IPS-15b (cell line): ENCODE measurements around the gene PTAFR.

ENCODE experiments used
- H3K27me3 ChIP-seq: one replicate; pipeline ENCODE4 v1.6.1; 2013; ENCODE audit warnings: low read length; ENCODE audit not compliant: control insufficient read depth, insufficient read depth
- H3K36me3 ChIP-seq: one replicate; pipeline ENCODE4 v1.6.1; 2013; ENCODE audit warnings: low read length; ENCODE audit not compliant: control insufficient read depth, insufficient read depth
- H3K4me1 ChIP-seq: one replicate; pipeline ENCODE4 v1.6.1; 2013; ENCODE audit warnings: mild to moderate bottlenecking, low read length; ENCODE audit not compliant: control insufficient read depth, insufficient read depth
- H3K4me3 ChIP-seq: one replicate; pipeline ENCODE4 v1.5.1; 2013; ENCODE audit warnings: low read depth, low read length
- H3K9ac ChIP-seq: one replicate; pipeline ENCODE4 v1.6.1; 2013; ENCODE audit warnings: low read depth, mild to moderate bottlenecking, low read length
- H3K9me3 ChIP-seq: one replicate; pipeline ENCODE4 v1.6.1; 2013; ENCODE audit warnings: mild to moderate bottlenecking, low read length; ENCODE audit not compliant: control insufficient read depth, insufficient read depth

The PTAFR gene

GRCh38 chr1:28104866-28105467, 71.5 kb downstream of the PTAFR start:
- H3K9ac ChIP-seq: no peak overlapping the region
- H3K4me3 ChIP-seq: peak overlapping the region; percentile 30
- no peaks in the 10 kb centered on the region for H3K36me3 ChIP-seq
- H3K4me1 ChIP-seq: peaks cover 3% of the 10 kb centered on the region
- no peaks in the 10 kb centered on the region for H3K27me3 ChIP-seq
- H3K9me3 ChIP-seq: no peaks in the 10 kb centered on the region

- Histone ChIP-seq H3K9ac (no peak overlapping the region), H3K27me3 (no peaks in the 10 kb centered on the region), H3K4me3 (no peak overlapping the region), H3K9me3 (no peaks in the 10 kb centered on the region), H3K4me1 (peaks cover 3% of the 10 kb centered on the region), H3K36me3 (no peaks in the 10 kb centered on the region)
Measured at GRCh38 chr1:28102189-28102588, 74.3 kb downstream of the PTAFR start.

- H3K9ac ChIP-seq: no peak overlapping the region
- H3K4me3 ChIP-seq: no peak overlapping the region
- H3K36me3 ChIP-seq: no peaks in the 10 kb centered on the region
- no peaks in the 10 kb centered on the region for H3K27me3 ChIP-seq
- no peaks in the 10 kb centered on the region for H3K4me1 ChIP-seq
- H3K9me3 ChIP-seq: no peaks in the 10 kb centered on the region
Measured at GRCh38 chr1:28099050-28099769, 77.3 kb downstream of the PTAFR start.
